SK-N-SH (cell line): ENCODE measurements around the gene PPRC1.

Experiments used
- ELF1 ChIP-seq: IDR thresholded peaks from 2 replicates; pipeline ENCODE4 v1.4.0; 2012
- EP300 ChIP-seq, 2 experiments: IDR thresholded peaks; 2 replicates each; pipeline versions ENCODE4 v1.4.0 to v1.6.1; 2012; ENCODE audit warnings: borderline replicate concordance in 1 of 2, low read depth in 1 of 2, low read length in 1 of 2
- JUND ChIP-seq: IDR thresholded peaks from 2 replicates; pipeline ENCODE4 v1.4.0; 2012
- POLR2AphosphoS5 ChIP-seq: IDR thresholded peaks from 2 replicates; pipeline ENCODE4 v1.6.1; 2012; ENCODE audit warnings: low read depth, low read length
- RFX5 ChIP-seq: IDR thresholded peaks from 2 replicates; pipeline ENCODE4 v1.6.1; 2012; ENCODE audit warnings: mild to moderate bottlenecking, improper control_type of control experiment, low read length
- TAF1 ChIP-seq: IDR thresholded peaks from 2 replicates; pipeline ENCODE4 v1.6.1; 2012; ENCODE audit warnings: low read depth, mild to moderate bottlenecking, low read length, moderate library complexity, borderline replicate concordance
- TEAD4 ChIP-seq: IDR thresholded peaks from 2 replicates; pipeline ENCODE4 v1.4.0; 2012; ENCODE audit warnings: mild to moderate bottlenecking, borderline replicate concordance; ENCODE audit not compliant: insufficient read depth
- YY1 ChIP-seq: IDR thresholded peaks from 2 replicates; pipeline ENCODE4 v1.4.0; 2012; ENCODE audit warnings: low read depth, mild to moderate bottlenecking
- TF ChIP-seq, protein P1 (sequence below): fragments of 200-600 bp; sonication (generic); IDR thresholded peaks from 2 replicates; pipeline ENCODE4 v1.6.1; 2017; ENCODE audit warnings: antibody characterized with exemption, mild to moderate bottlenecking, moderate library complexity
- TF ChIP-seq, protein P2 (sequence below): IDR thresholded peaks from 2 replicates; pipeline ENCODE4 v1.6.1; 2012; ENCODE audit warnings: mild to moderate bottlenecking, low read depth, low read length, moderate library complexity

DNA sequence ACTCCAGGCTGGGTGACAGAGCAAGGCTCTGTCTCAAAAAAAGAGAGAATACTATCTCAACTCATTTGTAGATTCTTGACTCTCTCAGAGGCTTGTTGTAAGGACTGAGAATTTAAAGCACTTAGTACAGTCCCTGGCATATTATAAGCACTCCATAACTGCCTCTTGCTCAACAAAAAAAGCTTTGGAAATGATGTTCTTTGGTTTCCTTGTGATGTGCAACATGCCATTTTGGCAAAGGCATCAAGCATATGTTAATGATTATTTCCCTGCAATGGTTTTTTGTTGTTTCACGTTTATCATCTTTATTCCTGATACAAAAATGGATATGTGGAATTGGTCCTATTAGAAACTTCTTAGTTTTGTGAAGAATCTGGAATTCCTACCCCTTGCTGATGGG lies 35.0 kb downstream of the PPRC1 start:
- TF ChIP-seq RFX5 (no peak), ELF1 (no peak), TAF1 (no peak), EP300 (IDR thresholded peaks at IDR 0.05; ENCODE audit: borderline replicate concordance in 1 of 2, low read depth in 1 of 2, low read length in 1 of 2) (no peak), YY1 (no peak), POLR2AphosphoS5 (no peak), TEAD4 (no peak), JUND (no peak)
- TF ChIP-seq, protein P1, sequence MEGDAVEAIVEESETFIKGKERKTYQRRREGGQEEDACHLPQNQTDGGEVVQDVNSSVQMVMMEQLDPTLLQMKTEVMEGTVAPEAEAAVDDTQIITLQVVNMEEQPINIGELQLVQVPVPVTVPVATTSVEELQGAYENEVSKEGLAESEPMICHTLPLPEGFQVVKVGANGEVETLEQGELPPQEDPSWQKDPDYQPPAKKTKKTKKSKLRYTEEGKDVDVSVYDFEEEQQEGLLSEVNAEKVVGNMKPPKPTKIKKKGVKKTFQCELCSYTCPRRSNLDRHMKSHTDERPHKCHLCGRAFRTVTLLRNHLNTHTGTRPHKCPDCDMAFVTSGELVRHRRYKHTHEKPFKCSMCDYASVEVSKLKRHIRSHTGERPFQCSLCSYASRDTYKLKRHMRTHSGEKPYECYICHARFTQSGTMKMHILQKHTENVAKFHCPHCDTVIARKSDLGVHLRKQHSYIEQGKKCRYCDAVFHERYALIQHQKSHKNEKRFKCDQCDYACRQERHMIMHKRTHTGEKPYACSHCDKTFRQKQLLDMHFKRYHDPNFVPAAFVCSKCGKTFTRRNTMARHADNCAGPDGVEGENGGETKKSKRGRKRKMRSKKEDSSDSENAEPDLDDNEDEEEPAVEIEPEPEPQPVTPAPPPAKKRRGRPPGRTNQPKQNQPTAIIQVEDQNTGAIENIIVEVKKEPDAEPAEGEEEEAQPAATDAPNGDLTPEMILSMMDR: no peak
- TF ChIP-seq, protein P2, sequence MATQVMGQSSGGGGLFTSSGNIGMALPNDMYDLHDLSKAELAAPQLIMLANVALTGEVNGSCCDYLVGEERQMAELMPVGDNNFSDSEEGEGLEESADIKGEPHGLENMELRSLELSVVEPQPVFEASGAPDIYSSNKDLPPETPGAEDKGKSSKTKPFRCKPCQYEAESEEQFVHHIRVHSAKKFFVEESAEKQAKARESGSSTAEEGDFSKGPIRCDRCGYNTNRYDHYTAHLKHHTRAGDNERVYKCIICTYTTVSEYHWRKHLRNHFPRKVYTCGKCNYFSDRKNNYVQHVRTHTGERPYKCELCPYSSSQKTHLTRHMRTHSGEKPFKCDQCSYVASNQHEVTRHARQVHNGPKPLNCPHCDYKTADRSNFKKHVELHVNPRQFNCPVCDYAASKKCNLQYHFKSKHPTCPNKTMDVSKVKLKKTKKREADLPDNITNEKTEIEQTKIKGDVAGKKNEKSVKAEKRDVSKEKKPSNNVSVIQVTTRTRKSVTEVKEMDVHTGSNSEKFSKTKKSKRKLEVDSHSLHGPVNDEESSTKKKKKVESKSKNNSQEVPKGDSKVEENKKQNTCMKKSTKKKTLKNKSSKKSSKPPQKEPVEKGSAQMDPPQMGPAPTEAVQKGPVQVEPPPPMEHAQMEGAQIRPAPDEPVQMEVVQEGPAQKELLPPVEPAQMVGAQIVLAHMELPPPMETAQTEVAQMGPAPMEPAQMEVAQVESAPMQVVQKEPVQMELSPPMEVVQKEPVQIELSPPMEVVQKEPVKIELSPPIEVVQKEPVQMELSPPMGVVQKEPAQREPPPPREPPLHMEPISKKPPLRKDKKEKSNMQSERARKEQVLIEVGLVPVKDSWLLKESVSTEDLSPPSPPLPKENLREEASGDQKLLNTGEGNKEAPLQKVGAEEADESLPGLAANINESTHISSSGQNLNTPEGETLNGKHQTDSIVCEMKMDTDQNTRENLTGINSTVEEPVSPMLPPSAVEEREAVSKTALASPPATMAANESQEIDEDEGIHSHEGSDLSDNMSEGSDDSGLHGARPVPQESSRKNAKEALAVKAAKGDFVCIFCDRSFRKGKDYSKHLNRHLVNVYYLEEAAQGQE: no peak
